HG02973 (cell line): Measurements from ENCODE around the gene SENP3.

Experiments used
- ATAC-seq: cut with Tn5 transposase; IDR thresholded peaks from one replicate; pipeline ENCODE4 v1.9.1; 2021; ENCODE audit warnings: moderate library complexity; ENCODE audit not compliant: unreplicated experiment

Gene SENP3

DNA sequence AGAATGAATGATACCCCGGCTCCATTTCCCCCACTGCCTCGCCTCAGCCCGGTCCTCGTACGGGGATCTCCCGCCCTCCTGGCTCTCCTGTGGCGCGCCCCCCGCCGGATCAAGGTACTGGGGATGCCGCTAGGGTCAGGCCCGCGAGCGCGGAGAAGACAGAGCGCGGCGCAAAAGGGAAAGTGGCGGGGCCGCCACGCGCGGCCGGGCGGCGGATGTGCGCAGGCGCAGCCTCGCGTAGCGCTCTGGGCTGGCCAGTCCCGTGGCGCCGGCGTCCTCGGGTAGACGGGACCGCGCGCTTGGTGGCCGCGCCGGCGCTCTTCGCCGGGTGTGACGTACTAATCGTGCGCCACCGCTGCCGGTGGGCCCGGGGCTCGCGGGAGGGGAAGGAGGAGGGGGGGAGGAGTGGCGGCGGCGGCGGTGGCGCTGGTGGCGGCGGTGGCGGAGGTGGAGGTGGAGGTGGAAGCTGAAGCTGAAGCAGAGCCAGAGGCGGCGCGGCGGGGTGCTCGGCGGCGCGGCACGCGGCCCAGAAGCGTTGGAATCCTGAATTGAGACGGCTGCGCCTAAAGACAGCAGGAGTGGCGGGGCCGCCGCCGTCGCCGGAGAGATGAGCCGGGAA lies at the start of gene SENP3:
Gene SENP3 (plus strand): TSS at position 331 of the 619 bp plus-strand sequence. CDS start 1,158 bp downstream, outside the sequence.
- ATAC-seq: peak; percentile 47

DNA sequence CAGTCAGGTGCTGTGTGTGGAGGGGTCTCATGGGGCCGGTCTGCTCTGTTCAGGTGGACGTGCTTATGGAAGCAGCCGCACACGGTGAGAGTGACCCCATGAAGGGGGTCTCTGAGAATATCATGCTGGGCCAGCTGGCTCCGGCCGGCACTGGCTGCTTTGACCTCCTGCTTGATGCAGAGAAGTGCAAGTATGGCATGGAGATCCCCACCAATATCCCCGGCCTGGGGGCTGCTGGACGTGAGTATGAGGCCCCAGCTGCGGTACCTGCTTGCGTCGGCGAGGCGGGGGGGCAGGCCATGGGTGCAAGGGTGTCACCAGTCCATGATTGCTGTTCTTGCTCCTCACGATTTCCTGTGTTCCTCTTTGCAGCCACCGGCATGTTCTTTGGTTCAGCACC lies 49.6 kb upstream of the SENP3 start:
- ATAC-seq: no peak

DNA sequence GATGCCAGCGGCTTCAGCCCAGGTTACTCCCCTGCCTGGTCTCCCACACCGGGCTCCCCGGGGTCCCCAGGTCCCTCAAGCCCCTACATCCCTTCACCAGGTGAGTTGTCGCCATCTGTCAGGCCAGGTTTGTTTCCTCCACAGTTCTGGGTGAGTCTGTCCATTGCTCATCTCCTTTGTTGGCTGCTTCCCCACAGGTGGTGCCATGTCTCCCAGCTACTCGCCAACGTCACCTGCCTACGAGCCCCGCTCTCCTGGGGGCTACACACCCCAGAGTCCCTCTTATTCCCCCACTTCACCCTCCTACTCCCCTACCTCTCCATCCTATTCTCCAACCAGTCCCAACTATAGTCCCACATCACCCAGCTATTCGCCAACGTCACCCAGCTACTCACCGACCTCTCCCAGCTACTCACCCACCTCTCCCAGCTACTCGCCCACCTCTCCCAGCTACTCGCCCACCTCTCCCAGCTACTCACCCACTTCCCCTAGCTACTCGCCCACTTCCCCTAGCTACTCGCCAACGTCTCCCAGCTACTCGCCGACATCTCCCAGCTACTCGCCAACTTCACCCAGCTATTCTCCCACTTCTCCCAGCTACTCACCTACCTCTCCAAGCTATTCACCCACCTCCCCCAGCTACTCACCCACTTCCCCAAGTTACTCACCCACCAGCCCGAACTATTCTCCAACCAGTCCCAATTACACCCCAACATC lies 48.7 kb upstream of the SENP3 start:
- ATAC-seq: no peak

GRCh38 chr17:7513850-7514419 lies 47.8 kb upstream of the SENP3 start:
- ATAC-seq: no peak

DNA sequence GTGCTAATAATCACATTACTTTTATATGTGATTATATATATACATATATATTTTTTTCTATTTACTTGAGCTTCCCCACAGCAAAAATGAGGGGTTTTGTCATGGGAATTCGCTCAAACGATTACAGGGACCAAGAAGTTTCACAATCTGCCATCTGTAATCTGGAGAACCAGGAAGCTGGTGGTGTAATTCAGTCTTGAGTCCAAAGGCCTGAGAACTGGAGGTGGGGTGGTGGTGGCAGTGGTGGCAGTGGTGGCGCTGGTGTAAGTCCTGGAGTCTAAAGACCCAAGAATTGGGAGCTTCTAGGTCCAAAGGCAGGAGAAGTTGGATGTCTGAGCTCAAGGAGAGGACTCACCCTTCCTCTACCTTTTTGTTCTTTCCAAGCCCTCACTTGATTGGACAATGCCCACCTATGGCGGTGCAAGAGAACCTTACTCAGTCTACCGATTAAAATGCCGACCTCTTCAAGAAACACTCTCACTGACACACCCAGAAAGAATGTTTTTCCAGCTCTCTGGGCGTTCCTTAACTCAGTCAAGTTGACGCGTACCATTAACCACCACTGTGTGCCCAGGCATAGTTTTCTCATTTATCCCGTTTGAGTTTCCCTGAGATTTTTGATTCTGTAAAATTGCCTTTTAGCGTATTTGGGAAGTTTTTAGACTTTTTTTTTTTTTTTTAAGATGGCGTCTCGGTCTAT lies 45.7 kb upstream of the SENP3 start:
- no peak for ATAC-seq

- no peak for ATAC-seq
Observed at GRCh38 chr17:7523033-7523432, 38.7 kb upstream of the SENP3 start.

DNA sequence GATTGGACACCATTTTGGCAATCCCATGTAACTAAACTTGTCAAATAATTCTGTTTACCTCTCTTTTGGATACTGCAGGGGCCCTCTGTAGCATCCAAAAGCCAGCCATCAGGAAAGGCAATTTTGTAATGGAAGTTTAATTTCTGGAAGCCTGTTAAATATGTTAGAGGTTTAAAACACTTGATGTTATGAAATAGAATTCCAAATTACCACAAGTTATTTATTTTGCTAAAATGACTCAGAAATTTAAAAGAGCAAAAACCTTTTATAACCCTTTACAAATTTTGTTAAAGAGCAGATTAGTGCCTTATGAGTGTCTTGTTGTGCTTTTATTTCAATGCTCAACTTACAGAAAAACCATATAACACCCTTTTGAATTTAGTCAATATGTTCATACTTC lies 32.9 kb upstream of the SENP3 start:
- ATAC-seq: no peak

DNA sequence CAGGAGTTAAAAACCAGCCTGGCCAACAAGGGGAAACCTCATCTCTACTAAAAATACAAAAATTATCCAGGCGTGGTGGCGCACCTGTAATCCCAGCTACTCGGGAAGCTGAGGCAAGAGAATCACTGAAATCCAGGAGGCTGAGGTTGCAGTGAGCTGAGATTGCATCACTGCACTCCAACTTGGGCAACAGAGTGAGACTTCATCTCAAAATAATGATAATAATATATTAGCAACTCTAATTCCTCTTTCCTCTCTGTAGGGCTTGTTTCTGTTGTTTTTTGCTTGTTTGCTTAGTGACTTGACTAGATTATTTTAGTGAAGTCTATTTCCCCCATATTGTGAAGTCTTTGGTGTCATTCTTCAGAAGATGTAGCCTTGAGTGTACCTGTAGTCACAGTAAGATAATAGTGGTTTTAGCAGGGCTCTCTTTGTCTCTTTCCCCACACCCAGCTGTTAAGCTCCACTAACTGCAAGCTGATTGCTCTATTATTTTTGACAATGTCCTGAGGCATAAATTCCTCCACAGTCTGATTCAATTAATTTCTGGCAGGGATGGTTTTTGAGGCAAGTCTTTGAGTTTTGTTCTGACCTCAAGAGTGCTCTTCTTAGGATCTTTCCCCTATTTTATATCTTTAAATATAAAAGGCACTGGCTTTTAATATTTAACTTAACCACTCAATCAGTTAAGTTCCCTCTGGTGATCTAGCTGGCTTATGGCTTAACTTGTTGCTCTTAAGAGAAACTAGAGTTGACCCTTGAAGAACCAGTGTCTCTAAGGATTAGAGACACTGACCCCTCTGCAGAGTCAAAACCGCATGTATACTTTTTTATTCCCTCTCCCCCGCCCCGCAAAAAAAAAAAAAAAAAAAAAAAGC lies 31.5 kb upstream of the SENP3 start:
- ATAC-seq: no peak

GRCh38 chr17:7538050-7538449 lies 23.7 kb upstream of the SENP3 start:
- ATAC-seq: no peak

DNA sequence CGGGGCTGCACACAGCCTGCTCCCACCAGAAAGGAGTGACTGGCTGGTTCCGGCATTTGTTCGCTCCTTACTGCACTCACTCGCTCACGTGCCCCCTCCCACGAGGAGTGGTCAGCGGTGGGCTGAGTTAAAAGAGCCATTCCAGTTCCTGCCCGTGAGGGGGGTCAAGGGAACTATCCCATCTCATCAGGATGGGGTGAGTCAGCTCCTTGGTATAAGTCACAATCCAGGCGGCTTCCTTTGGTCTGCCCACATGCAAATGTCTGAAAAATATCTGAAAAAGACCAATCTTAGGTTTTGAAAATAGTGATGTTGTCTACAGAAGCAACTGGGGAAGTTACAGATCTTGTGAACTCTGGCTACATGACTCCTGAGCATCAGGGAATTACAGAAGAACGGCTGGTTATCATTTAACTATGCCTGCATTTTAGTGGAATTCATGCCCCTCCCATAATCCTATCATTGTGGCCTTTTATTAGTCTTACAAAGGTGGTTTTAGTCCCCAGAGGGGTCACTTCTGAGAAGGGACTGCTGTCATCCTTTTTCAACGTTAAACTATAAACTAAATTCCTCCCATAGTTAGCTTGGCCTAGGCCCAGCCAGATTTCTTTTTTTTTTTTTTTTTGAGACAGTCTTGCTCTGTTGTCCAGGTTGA lies 22.7 kb upstream of the SENP3 start:
- no peak for ATAC-seq

DNA sequence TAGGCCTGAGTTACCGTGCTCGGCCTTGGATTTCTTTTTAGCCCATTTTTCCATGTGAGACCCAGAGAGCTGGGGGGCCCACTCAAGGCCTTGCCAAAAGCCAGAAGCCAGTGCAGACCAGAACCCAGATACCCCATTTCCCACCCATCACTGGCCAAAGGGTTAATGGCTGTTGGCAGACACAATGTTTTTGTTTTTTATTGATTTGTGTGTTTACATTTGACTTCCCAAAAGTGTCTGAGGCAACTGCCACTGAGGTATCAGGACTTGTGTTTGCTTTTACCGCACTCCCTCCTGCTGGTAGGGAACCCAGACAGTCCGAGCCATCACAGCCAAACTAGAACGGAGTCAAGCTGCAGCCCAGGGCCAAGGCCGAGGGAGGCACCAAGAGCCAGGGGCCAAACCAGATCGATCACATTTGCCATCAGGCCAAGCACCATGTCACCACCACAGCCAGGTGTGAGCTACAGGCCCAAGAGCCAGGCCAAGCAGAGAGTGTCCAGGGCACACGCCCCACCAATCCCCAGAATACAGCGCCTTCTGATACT lies 20.6 kb upstream of the SENP3 start:
- ATAC-seq: no peak

DNA sequence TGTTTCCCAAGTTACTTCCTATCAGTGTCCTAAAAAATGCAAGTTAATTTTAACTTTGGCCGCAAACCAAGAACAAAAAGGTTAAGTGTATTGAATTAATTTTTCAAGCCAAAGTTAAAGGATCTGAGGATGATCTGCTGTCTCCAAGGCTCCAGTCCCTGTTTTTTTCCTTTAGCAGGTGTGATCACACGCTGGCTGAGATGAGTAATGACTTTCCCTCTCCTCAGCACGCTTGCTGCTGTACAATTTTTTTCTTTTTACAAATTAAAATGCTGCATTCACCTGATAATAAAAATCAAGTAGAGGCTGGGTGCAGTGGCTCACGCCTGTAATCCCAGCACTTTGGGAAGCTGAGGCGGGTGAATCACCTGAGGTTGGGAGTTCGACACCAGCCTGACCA lies 16.8 kb upstream of the SENP3 start:
- no peak for ATAC-seq

DNA sequence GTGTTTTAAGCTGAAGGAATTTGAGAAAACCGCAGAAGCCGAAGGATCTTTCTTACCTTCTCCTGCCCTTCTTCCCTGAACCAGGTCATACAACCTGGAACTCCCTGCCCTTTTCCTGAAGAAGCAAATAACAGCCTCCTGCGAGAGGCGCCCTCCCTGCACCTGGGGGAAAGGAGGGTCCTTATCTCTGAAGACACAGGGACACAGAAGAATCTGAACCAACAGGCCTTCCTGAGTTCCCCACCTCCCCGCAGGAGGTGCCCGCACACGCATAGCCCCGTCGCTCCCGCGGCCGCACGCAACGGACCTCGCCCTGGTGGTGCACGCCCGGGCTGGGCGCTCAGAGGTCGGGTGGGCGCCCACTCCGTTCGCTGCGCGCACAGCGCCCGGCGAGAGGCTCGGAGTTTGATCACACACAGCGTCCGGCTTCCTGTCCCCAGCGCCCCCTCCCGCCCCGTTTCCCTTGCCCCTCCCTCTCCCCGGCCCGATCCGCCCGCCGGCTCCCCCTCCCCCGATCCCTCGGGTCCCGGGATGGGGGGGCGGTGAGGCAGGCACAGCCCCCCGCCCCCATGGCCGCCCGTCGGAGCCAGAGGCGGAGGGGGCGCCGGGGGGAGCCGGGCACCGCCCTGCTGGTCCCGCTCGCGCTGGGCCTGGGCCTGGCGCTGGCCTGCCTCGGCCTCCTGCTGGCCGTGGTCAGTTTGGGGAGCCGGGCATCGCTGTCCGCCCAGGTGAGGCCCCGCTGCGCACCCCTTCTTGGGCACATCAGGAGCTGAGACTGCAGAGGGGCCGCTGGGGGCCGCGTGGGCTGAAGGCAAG lies 12.9 kb upstream of the SENP3 start, which contains the start of gene TNFSF12:
Gene TNFSF12 (plus strand): TSS at position 474 of the 816 bp plus-strand sequence. CDS start 96 bp downstream, at position 570.
- ATAC-seq: no peak

DNA sequence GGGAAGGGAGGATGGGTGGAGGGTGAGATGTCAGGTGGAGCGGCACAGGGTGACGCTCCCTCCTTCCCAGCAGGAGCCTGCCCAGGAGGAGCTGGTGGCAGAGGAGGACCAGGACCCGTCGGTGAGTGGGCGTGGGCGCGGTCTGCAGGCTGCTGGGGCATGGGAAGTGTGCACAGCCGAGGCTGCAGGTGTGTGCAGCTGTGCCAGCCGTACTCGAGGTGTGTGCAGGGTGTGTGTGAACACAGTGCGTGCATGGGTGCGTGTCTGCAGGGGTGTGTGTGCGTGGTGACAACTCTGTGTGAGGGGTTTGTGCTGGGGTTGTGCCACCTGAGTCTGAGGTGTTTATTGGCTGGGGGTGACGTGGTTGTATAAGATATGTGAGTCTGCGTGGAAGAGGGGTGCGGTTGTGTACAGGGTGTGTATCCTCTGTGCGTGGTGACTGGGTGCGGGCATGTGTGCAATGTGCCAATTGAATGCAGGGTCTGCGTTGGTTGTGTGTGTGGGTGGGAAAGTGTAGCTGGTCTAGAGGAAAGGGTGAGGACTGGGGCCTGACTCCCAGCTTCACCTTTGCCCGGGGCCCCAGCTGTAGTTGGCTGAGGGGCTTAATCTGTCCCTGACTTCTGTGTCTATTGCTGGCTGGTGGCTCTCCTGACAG lies 12.2 kb upstream of the SENP3 start:
- no peak for ATAC-seq

GRCh38 chr17:7550344-7550743 lies 11.4 kb upstream of the SENP3 start:
- ATAC-seq: no peak

DNA sequence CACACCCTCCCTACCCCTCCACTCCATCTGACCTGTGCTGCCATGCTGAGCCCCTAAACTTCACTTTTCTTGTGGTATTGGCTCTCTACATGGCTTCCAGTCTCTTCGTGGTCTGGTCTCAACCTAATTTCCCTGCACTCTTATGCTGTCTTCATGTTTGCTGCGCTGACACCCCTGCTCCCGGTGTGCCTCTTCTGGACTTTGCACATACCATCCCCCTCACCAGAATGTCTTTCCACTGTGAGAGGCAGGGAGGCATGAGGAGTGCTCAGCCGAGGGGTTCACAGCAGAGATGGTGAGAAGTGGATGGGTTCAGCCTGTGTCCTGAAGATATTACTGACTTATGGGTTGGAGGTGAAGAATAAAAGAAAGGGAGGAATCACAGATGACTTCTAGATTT lies 10.3 kb upstream of the SENP3 start:
- no peak for ATAC-seq

- ATAC-seq: no peak
Observed at GRCh38 chr17:7552621-7553051, 9.1 kb upstream of the SENP3 start.

DNA sequence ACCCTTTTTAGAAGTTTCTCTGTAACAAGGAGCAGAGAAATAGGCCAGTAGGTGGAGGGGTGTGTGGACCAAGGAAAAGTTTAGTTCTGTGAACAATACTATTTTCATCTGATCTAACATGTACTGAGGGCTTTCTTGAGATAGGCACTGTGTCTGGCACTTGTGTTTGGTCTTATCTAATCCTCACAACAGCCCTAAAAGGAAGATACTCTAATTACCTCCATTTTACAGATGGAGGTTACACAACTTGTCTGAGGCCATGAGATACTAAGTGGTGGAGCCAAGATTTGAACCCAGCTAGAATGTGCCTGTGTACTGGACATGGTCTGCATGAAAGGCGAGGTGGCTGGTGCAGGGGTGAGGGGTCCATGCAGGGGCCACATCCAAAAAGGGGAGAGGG lies 8.4 kb upstream of the SENP3 start:
- ATAC-seq: no peak
